ENCODE results near the gene LINGO1.
A peak's percentile ranks its signal among the peaks of the same experiment; 100 is the strongest.

Gene LINGO1

GRCh38 chr15:77568014-77568972 lies 64.4 kb downstream of the LINGO1 start:
- DNase-seq, result peak; percentile 5 to 33

GRCh38 chr15:77567202-77567601 lies 65.5 kb downstream of the LINGO1 start:
- no peak for DNase-seq

- DNase-seq, result no peak
These were observed 66.6 kb downstream of the LINGO1 start for GRCh38 chr15:77566092-77566491.

- no peak for DNase-seq
These were observed 67.3 kb downstream of the LINGO1 start for GRCh38 chr15:77565378-77565915.

- DNase-seq, result no peak
These were observed 67.8 kb downstream of the LINGO1 start for GRCh38 chr15:77564938-77565337.

- DNase-seq, result no peak
These were observed 68.4 kb downstream of the LINGO1 start for GRCh38 chr15:77564341-77564740.

- no peak for DNase-seq
These were observed 69.0 kb downstream of the LINGO1 start for GRCh38 chr15:77563623-77564156.
